ENCODE results near the gene RYR1. TPM values are rescaled to one million over a fixed set of nuclear protein-coding genes. Genes with fewer than 3 reads are reported as not detected.

Gene RYR1
- total RNA-seq, 4 donors from 2014 or later = under 0.01 to 6.2 (median 3.5) TPM; not detected in 1

- Histone ChIP-seq H3K4me3 (no peak overlapping the region), H3K27me3 (no peaks in the 10 kb centered on the region), H3K4me1 (no peaks in the 10 kb centered on the region), H3K36me3 (no peaks in the 10 kb centered on the region), H3K9me3 (no peaks in the 10 kb centered on the region), H3K27ac (no peak overlapping the region)
- intact Hi-C loops (cut with DNase I; ENCODE audit: low total_unique reads) = no loop called here
- no peak for TF ChIP-seq POLR2A (IDR thresholded peaks at IDR 0.05)
- no peak for TF ChIP-seq CTCF (IDR thresholded peaks at IDR 0.05)
- no peak for DNase-seq
These were observed 18.1 kb downstream of the RYR1 start for GRCh38 chr19:38451629-38452028.

GRCh38 chr19:38452430-38453366 is 19.2 kb downstream of the RYR1 start:
- Histone ChIP-seq H3K4me1 (no peaks in the 10 kb centered on the region), H3K36me3 (no peaks in the 10 kb centered on the region), H3K27ac (no peak overlapping the region), H3K9me3 (no peaks in the 10 kb centered on the region), H3K4me3 (no peak overlapping the region), H3K27me3 (no peaks in the 10 kb centered on the region)
- DNase-seq = no peak
- intact Hi-C loops (cut with DNase I; ENCODE audit: low total_unique reads) = no loop called here
- no peak for TF ChIP-seq CTCF (IDR thresholded peaks at IDR 0.05)
- TF ChIP-seq POLR2A (IDR thresholded peaks at IDR 0.05) = no peak

GRCh38 chr19:38453596-38453995 is 20.1 kb downstream of the RYR1 start:
- no peak for DNase-seq
- no peak for TF ChIP-seq CTCF (IDR thresholded peaks at IDR 0.05)
- no peak for TF ChIP-seq POLR2A (IDR thresholded peaks at IDR 0.05)
- H3K36me3 ChIP-seq = no peaks in the 10 kb centered on the region
- no peak overlapping the region for H3K4me3 ChIP-seq
- H3K27me3 ChIP-seq = no peaks in the 10 kb centered on the region
- no peaks in the 10 kb centered on the region for H3K4me1 ChIP-seq
- H3K27ac ChIP-seq = no peak overlapping the region
- no peaks in the 10 kb centered on the region for H3K9me3 ChIP-seq
- intact Hi-C loops (cut with DNase I; ENCODE audit: low total_unique reads) = no loop called here

GRCh38 chr19:38455031-38455430 is 21.5 kb downstream of the RYR1 start:
- intact Hi-C loops (cut with DNase I; ENCODE audit: low total_unique reads) = no loop called here
- TF ChIP-seq POLR2A (IDR thresholded peaks at IDR 0.05) = no peak
- TF ChIP-seq CTCF (IDR thresholded peaks at IDR 0.05) = no peak

GRCh38 chr19:38457202-38457601 is 23.7 kb downstream of the RYR1 start:
- intact Hi-C loops (cut with DNase I; ENCODE audit: low total_unique reads) = no loop called here
- Histone ChIP-seq H3K4me3 (no peak overlapping the region), H3K4me1 (no peaks in the 10 kb centered on the region), H3K27me3 (no peaks in the 10 kb centered on the region), H3K27ac (no peak overlapping the region), H3K36me3 (no peaks in the 10 kb centered on the region), H3K9me3 (no peaks in the 10 kb centered on the region)
- TF ChIP-seq CTCF (IDR thresholded peaks at IDR 0.05) (no peak), POLR2A (IDR thresholded peaks at IDR 0.05) (no peak)
- DNase-seq = no peak

More at GRCh38 chr19:38455031-38455430, 21.5 kb downstream of the RYR1 start:
- Histone ChIP-seq H3K27me3 (no peaks in the 10 kb centered on the region), H3K4me1 (no peaks in the 10 kb centered on the region), H3K36me3 (no peaks in the 10 kb centered on the region), H3K27ac (no peak overlapping the region), H3K4me3 (no peak overlapping the region), H3K9me3 (no peaks in the 10 kb centered on the region)
- DNase-seq = no peak
